ENCODE data around the gene OTOP3.

GRCh38 chr17:74903034-74903433 is 32.7 kb upstream of the OTOP3 start:
- TF ChIP-seq EZH2phosphoT487 (IDR thresholded peaks at IDR 0.05; ENCODE audit: low read depth), result no peak
- no peak for TF ChIP-seq CTCF (IDR thresholded peaks at IDR 0.05; ENCODE audit: low read depth, low read length)

Measured in OCI-LY3 (cell line).